Neural cell (in vitro differentiated cells): ENCODE results near the gene TMX4. TPM values are rescaled to one million over a fixed set of nuclear protein-coding genes. Genes with fewer than 3 reads are reported as not detected.

Source experiments
- H2AFZ ChIP-seq: fragments of 200-600, 300-800 bp; sonication (generic), shearing (Covaris generic); 2 replicates; pipeline ENCODE4 v1.6.0; 2014; ENCODE audit warnings: low read depth, mild to moderate bottlenecking, antibody characterized with exemption, low read length, moderate library complexity
- H3F3A ChIP-seq: fragments of 200-600 bp; shearing (Covaris generic); 2 replicates; pipeline ENCODE4 v1.6.1; 2016; ENCODE audit warnings: mild to moderate bottlenecking, moderate library complexity, mixed read lengths, antibody characterized with exemption, low read length; ENCODE audit not compliant: insufficient read depth, poor library complexity, severe bottlenecking
- H3K27ac ChIP-seq: fragments of 200-600, 300-800 bp; sonication (generic), shearing (Covaris generic); 2 replicates; pipeline ENCODE4 v1.5.1; 2014; ENCODE audit warnings: mild to moderate bottlenecking, low read length, moderate library complexity
- H3K27me3 ChIP-seq: fragments of 300-800, 200-600 bp; sonication (generic), shearing (Covaris generic); 2 replicates; pipeline ENCODE4 v1.6.0; 2014; ENCODE audit warnings: mild to moderate bottlenecking, low read depth, low read length, moderate library complexity; ENCODE audit not compliant: insufficient read depth
- H3K36me3 ChIP-seq: fragments of 300-800, 200-600 bp; sonication (generic), shearing (Covaris generic); 2 replicates; pipeline ENCODE4 v1.5.1; 2014; ENCODE audit warnings: mild to moderate bottlenecking, antibody characterized with exemption, low read length, moderate library complexity; ENCODE audit not compliant: insufficient read depth
- H3K4me2 ChIP-seq: fragments of 300-800, 200-600 bp; sonication (generic), shearing (Covaris generic); 2 replicates; pipeline ENCODE4 v1.6.0; 2014; ENCODE audit warnings: mild to moderate bottlenecking, low read length
- H3K4me3 ChIP-seq: fragments of 300-800, 200-600 bp; sonication (generic), shearing (Covaris generic); 2 replicates; pipeline ENCODE4 v1.5.1; 2014; ENCODE audit warnings: mild to moderate bottlenecking, low read length, moderate library complexity
- H3K79me2 ChIP-seq: fragments of 200-600 bp; shearing (Covaris generic); replicated peaks from 2 replicates; pipeline ENCODE4 v1.6.0; 2014; ENCODE audit warnings: mild to moderate bottlenecking, low read length, moderate library complexity; ENCODE audit not compliant: insufficient read depth
- H3K9ac ChIP-seq: fragments of 300-800, 200-600 bp; sonication (generic), shearing (Covaris generic); 2 replicates; pipeline ENCODE4 v1.6.1; 2016; ENCODE audit warnings: mild to moderate bottlenecking, low read length, mixed read lengths
- H3K9me2 ChIP-seq: fragments of 200-600 bp; shearing (Covaris generic); 2 replicates; pipeline ENCODE4 v1.6.1; 2016; ENCODE audit warnings: mild to moderate bottlenecking, low read length, mixed read lengths; ENCODE audit not compliant: insufficient read depth
- H3K9me3 ChIP-seq: fragments of 200-600, 300-800 bp; sonication (generic), shearing (Covaris generic); 2 replicates; pipeline ENCODE4 v1.6.1; 2016; ENCODE audit warnings: mild to moderate bottlenecking, mixed run types, low read length, moderate library complexity, mixed read lengths
- H4K20me1 ChIP-seq: fragments of 200-600 bp; shearing (Covaris generic); 2 replicates; pipeline ENCODE4 v1.6.1; 2016; ENCODE audit warnings: mild to moderate bottlenecking, mixed run types; ENCODE audit not compliant: insufficient read depth
- EP300 ChIP-seq: fragments of 450-650 bp; conservative IDR thresholded peaks from 2 replicates; pipeline ENCODE4 v1.6.1; 2014; ENCODE audit warnings: antibody characterized with exemption, mild to moderate bottlenecking, moderate library complexity; ENCODE audit not compliant: poor library complexity, severe bottlenecking
- EZH2 ChIP-seq: fragments of 200-600, 300-800 bp; shearing (Covaris generic), sonication (generic); IDR thresholded peaks from 2 replicates; pipeline ENCODE4 v1.6.1; 2014; ENCODE audit warnings: antibody characterized with exemption, low read length, borderline replicate concordance, mild to moderate bottlenecking; ENCODE audit not compliant: insufficient read depth, poor library complexity, severe bottlenecking
- MXI1 ChIP-seq: fragments of 450-650 bp; conservative IDR thresholded peaks from 2 replicates; pipeline ENCODE4 v1.6.1; 2014; ENCODE audit warnings: antibody characterized with exemption, mild to moderate bottlenecking; ENCODE audit not compliant: poor library complexity, severe bottlenecking
- POLR2AphosphoS5 ChIP-seq: IDR thresholded peaks from 2 replicates; pipeline ENCODE4 v1.6.1; 2012
- RAD21 ChIP-seq: fragments of 450-650 bp; conservative IDR thresholded peaks from 2 replicates; pipeline ENCODE4 v1.6.1; 2014; ENCODE audit warnings: antibody characterized with exemption, mild to moderate bottlenecking, moderate library complexity
- SMC3 ChIP-seq: fragments of 450-650 bp; conservative IDR thresholded peaks from 2 replicates; pipeline ENCODE4 v1.6.1; 2014; ENCODE audit warnings: antibody characterized with exemption, mild to moderate bottlenecking, moderate library complexity; ENCODE audit not compliant: poor library complexity
- TAF1 ChIP-seq: IDR thresholded peaks from 2 replicates; pipeline ENCODE4 v1.6.1; 2012; ENCODE audit warnings: low read depth
- polyA minus RNA-seq: library from RNA; depleted of rRNA, polyadenylated mRNA; stranded (reverse); fragments of >200 nt; gene quantifications from 2 replicates; pipeline ENCODE4 v1.2.3, GENCODE V29; 2014
- polyA plus RNA-seq: library from polyadenylated mRNA; depleted of rRNA; stranded (reverse); fragments of >200 nt; gene quantifications from 2 replicates; pipeline ENCODE4 v1.2.3, GENCODE V29; 2014
- TF ChIP-seq, protein P1 (sequence below): fragments of 450-650 bp; IDR thresholded peaks from 2 replicates; pipeline ENCODE4 v1.5.1; 2014; ENCODE audit warnings: antibody characterized with exemption, mild to moderate bottlenecking, moderate library complexity; ENCODE audit not compliant: poor library complexity, severe bottlenecking
- TF ChIP-seq, protein P2 (sequence below): IDR thresholded peaks from 2 replicates; pipeline ENCODE4 v1.6.1; 2012; ENCODE audit warnings: borderline replicate concordance

The TMX4 gene, protein sequence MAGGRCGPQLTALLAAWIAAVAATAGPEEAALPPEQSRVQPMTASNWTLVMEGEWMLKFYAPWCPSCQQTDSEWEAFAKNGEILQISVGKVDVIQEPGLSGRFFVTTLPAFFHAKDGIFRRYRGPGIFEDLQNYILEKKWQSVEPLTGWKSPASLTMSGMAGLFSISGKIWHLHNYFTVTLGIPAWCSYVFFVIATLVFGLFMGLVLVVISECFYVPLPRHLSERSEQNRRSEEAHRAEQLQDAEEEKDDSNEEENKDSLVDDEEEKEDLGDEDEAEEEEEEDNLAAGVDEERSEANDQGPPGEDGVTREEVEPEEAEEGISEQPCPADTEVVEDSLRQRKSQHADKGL
- 37.7 and 41.2 TPM in 2 replicates for polyA plus RNA-seq
- polyA minus RNA-seq: 68.4 and 80.6 TPM in 2 replicates

DNA sequence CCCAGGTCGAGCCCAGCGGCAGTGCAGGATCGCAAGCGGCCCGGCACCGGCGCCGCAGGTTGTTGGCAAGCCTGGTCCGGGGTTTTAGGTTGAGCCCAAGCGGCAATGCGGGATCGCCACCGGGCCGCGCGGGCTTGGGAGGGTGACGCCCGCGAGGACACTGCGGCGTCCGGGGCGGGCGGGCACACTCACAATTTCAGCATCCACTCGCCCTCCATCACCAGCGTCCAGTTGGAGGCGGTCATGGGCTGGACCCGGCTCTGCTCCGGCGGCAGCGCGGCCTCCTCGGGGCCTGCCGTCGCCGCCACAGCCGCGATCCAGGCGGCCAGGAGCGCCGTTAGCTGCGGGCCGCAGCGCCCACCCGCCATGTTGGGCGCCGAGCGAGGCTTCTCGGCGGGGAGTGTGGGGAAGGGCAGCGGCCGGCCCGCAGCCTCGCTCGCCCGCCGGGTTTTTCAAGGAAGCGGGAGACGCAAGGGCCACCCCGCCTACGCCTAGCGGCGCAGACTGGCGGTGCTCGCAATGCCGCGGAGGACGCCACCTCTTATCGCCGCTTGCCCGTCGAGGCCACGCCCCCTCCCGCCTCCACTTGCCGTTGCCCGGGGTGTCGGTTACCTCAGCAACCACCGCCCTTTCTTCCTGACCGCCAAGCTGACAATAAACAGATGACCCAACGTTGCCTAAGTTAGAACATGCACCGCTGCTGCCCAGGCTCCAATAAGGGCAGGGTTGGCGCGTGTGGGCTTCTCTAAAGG, at the start of gene TMX4:
TMX4 (minus strand) TSS at position 516 of the 752 bp plus-strand sequence; CDS start at position 368, 148 bp downstream.
- H3K9me3 ChIP-seq: no peaks in the 10 kb centered on the region
- H3K27me3 ChIP-seq: no peaks in the 10 kb centered on the region
- H3K4me2 ChIP-seq: peak within 1 kb of the TSS; percentile 82
- no peaks in the 10 kb centered on the region for H3F3A ChIP-seq
- TF ChIP-seq, protein P1, sequence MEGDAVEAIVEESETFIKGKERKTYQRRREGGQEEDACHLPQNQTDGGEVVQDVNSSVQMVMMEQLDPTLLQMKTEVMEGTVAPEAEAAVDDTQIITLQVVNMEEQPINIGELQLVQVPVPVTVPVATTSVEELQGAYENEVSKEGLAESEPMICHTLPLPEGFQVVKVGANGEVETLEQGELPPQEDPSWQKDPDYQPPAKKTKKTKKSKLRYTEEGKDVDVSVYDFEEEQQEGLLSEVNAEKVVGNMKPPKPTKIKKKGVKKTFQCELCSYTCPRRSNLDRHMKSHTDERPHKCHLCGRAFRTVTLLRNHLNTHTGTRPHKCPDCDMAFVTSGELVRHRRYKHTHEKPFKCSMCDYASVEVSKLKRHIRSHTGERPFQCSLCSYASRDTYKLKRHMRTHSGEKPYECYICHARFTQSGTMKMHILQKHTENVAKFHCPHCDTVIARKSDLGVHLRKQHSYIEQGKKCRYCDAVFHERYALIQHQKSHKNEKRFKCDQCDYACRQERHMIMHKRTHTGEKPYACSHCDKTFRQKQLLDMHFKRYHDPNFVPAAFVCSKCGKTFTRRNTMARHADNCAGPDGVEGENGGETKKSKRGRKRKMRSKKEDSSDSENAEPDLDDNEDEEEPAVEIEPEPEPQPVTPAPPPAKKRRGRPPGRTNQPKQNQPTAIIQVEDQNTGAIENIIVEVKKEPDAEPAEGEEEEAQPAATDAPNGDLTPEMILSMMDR: peak; percentile 62
- TF ChIP-seq, protein P2, sequence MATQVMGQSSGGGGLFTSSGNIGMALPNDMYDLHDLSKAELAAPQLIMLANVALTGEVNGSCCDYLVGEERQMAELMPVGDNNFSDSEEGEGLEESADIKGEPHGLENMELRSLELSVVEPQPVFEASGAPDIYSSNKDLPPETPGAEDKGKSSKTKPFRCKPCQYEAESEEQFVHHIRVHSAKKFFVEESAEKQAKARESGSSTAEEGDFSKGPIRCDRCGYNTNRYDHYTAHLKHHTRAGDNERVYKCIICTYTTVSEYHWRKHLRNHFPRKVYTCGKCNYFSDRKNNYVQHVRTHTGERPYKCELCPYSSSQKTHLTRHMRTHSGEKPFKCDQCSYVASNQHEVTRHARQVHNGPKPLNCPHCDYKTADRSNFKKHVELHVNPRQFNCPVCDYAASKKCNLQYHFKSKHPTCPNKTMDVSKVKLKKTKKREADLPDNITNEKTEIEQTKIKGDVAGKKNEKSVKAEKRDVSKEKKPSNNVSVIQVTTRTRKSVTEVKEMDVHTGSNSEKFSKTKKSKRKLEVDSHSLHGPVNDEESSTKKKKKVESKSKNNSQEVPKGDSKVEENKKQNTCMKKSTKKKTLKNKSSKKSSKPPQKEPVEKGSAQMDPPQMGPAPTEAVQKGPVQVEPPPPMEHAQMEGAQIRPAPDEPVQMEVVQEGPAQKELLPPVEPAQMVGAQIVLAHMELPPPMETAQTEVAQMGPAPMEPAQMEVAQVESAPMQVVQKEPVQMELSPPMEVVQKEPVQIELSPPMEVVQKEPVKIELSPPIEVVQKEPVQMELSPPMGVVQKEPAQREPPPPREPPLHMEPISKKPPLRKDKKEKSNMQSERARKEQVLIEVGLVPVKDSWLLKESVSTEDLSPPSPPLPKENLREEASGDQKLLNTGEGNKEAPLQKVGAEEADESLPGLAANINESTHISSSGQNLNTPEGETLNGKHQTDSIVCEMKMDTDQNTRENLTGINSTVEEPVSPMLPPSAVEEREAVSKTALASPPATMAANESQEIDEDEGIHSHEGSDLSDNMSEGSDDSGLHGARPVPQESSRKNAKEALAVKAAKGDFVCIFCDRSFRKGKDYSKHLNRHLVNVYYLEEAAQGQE: no peak
- TF ChIP-seq MXI1: peak; percentile 66
- TF ChIP-seq SMC3: peak; percentile 46
- peak; percentile 90 for TF ChIP-seq POLR2AphosphoS5
- TF ChIP-seq EP300: peak; percentile 36
- TF ChIP-seq EZH2: no peak
- TF ChIP-seq RAD21: peak; percentile 37
- H3K36me3 ChIP-seq: no peaks in the 10 kb centered on the region
- H3K9me2 ChIP-seq: no peaks in the 10 kb centered on the region
- H3K79me2 ChIP-seq: peaks cover 29% of the 10 kb centered on the region
- peak within 1 kb of the TSS; percentile 95 for H3K9ac ChIP-seq
- H4K20me1 ChIP-seq: no peaks in the 10 kb centered on the region
- peak within 1 kb of the TSS; percentile 74 for H2AFZ ChIP-seq
- H3K27ac ChIP-seq: peak within 1 kb of the TSS; percentile 92
- peak within 1 kb of the TSS; percentile 84 for H3K4me3 ChIP-seq

DNA sequence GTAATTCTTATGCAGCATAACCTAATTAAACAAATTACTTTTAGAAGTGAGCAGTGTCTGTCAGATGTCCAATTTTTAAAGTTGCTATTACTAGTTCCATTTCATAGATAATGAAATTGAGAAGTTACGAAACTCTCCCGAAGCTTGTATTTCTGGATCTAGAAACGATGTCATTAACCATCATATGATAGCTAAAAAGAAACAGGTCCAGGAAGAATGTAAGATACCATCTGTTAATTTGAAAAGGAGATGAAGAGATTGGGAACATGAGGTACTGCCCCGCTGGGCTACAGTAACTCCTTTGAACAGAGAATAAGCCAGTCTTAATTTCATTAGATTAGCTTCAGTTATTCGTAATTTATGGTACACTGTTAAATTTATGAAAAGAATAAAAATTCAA, 47.5 kb upstream of the TMX4 start:
- no peak for TF ChIP-seq TAF1
- TF ChIP-seq MXI1: no peak
- no peak for TF ChIP-seq RAD21
- no peak for TF ChIP-seq POLR2AphosphoS5
- TF ChIP-seq, protein P1: no peak
- no peak for TF ChIP-seq SMC3
- no peak for TF ChIP-seq EZH2
- TF ChIP-seq EP300: no peak
- TF ChIP-seq, protein P2: no peak
- Histone ChIP-seq H3K9me2 (no peaks in the 10 kb centered on the region), H3K27me3 (no peaks in the 10 kb centered on the region), H4K20me1 (no peaks in the 10 kb centered on the region), H3K79me2 (no peaks in the 10 kb centered on the region), H3K9ac (no peak overlapping the region), H3K4me2 (no peak overlapping the region), H2AFZ (no peak overlapping the region), H3K9me3 (no peaks in the 10 kb centered on the region), H3K27ac (no peak overlapping the region), H3K36me3 (no peaks in the 10 kb centered on the region), H3F3A (no peaks in the 10 kb centered on the region), H3K4me3 (no peak overlapping the region)
